Stimulated activated CD4-positive, alpha-beta T cell treated with anti-CD3 and anti-CD28 coated beads, Interleukin-2, amount 100 ng/mL, for 24 hours (primary cell): ENCODE results near the gene PREP.
"Not testable (repeated sequence)": the region's sequence is repeated elsewhere in the genome, so short reads cannot be mapped to it uniquely, and the experiment has no call there.

Source experiments
- DNase-seq, 2 donors: peaks; one replicate each; pipeline ENCODE4 v3.0.0-alpha.2; 2020

Gene PREP

DNA sequence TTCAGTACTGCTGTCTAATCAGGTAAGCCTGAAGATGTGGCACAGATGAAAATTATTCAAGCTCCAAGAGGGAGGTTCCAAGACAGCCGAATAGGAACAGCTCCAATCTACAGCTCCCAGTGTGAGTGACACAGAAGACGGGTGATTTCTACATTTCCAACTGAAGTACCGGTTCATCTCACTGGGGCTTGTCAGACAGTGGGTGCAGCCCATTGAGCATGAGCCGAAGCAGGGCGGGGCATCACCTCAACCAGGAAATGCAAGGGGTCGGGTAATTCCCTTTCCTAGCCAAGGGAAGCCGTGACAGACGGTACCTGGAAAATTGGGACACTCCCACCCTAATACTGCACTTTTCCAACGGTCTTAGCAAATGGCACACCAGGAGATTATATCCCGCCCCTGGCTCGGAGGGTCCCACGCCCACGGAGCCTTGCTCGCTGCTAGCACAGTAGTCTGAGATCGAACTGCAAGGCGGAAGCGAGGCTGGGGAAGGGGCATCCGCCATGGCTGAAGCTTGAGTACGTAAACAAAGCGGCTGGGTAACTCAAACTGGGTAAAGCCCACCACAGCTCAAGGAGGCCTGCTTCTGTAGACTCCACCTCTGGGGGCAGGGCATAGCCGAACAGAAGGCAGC is 64.4 kb downstream of the PREP start:
- not testable (repeated sequence) for DNase-seq

DNA sequence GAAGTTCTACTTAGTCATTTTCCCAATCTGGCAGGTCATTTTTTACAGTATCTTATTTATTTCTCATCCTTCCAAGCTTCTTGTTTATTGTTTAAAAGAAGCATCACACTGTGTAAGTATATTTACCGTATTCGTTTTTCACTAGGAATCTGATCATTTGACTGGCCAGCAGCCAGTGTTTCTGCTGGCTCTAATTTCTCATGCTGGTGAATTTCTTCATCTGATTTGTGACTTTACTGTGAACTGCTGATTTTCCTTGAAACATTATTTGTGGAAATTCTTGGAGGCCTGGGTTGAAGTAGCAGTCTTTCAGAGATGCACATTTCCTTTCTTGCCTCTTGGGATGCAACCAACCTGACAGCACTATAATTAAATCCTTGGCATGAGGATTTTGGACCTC is 65.9 kb downstream of the PREP start:
- DNase-seq, result no peak

DNA sequence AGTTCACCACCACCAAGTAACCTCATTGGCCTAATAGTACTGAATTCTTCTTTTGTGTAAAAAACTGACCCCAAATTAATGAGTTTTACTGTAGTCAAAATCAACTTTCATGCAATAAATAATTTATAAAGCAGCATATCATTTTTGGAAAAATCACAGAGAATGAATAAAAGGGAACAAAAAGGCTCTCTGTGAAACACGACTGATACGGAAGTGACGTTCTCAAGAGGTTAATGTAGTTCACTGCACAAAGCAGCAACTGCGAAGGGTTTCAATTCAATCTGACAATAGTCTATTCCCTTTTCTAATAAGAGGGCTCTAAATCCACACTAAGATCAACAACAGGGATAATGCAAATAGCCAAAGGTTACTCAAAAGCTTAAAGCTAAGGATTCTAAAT is 70.3 kb downstream of the PREP start:
- DNase-seq, result no peak

DNA sequence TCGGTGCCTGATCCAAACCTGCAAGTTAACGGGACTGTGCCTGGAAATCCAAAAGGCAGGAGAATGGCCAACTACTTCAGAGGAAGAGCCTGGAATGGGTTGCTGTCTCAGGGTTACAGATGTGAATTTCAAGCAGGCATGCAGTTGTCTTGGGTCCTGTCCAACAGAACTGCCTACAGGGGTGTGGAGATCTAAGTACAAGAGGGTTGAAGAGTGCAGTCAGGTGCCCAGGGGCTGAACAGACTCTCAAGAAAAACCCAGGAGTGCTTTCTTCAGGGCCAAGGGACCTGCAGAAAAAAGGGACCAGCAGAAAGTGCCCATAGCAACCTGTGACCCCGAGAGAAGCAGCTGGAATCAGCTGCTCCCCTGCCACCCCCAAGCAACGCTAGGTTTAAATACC is 71.0 kb downstream of the PREP start:
- DNase-seq, result no peak

DNA sequence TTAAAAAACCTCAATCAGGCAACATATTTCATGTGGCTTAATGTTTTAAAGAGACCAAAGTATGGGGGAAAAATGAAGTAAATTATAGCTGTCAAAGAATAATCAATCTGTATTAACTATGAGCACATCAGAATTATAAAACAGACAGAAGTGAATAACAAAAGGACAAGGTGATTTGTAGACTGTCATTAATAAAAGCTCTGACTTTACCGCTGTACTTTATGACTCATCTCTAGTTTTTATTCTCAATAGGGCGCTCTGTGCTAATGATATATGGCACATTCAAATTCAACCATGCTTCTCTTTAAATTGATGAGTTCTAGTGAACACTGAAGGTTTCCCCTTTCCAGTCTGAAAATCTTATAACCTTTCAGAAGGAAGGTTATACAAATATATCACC is 72.0 kb downstream of the PREP start:
- no peak for DNase-seq

DNA sequence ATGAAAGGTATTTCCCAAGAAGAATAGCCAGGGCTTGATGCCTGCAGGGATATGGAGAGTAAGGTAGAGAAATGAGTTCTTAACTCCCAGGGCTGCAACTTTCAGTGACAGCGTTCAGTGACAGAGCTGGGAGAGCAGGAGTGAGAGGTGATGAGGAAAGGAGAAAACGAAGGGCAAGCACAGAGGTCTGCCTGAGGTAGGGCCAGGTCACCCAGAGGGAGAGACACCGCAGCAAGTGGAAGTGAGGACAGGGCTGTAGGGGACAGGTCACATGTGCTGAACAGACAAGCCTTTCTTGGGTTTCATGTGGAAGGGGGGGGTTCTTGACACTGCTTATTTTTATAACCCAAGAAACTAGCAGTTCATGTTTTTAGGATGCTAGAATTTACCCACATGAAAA is 72.5 kb downstream of the PREP start:
- DNase-seq, result no peak

DNA sequence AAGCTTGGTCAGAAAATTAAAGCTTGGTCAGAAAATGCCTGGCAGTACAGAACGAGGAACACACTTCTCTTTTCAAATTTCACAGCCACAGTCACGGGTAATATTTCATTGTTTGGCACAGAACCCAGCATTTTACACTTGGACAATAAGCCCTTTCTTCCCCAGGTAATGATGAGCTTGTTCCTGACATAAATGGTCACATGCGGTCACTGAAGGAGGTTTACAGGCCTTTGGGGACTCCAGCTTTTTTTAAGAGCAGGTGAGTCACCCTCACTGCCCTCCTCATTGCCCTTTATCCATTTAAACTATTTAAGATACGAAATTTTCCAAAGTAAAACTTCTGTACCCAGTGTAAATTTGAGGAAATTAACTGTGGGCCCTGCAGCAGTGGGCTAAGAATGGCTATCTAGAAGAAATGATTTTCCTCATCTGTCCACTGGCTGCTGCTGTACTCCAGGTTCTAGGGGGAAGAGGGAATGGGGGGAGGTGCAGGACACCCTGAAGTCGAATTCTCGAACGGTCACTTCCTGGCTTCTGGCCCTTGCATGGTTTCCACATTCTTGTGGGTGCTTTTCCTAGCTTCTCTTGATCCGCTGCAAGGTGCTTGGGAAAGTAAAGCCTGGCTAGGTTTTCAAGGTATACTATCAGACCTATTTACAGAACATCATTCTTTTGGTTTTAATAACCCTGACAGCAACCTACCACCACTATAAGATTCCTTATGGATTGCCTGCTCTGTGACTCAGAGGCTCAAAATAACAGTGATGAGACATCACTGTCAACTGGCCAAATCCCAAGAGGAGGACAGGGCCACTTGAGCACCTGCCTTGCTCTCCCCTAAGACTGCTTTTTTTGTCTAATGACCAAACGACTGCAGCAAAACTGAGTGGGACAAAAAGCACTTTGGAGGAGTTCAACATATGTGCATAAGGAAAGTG is 75.8 kb downstream of the PREP start:
- DNase-seq, result no peak

DNA sequence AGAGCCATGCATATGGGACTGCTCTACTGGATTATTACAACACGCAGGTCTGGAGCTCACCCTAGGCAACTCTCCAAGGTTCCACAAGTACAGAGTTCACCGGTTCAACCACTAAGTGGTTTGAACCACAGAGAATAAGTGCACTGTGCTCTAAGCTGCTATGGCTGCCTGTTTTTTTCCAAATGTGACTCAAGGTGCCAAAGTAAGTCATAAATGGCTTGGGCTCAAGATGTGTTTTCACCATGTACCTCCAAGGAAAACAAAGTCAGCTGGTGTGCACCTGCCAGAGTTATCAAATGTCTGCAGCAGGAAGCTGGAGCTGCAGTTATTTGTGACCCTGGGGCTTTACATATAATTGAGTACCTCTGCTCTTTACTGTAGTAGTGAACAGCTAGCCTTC is 76.7 kb downstream of the PREP start:
- DNase-seq, result no peak

DNA sequence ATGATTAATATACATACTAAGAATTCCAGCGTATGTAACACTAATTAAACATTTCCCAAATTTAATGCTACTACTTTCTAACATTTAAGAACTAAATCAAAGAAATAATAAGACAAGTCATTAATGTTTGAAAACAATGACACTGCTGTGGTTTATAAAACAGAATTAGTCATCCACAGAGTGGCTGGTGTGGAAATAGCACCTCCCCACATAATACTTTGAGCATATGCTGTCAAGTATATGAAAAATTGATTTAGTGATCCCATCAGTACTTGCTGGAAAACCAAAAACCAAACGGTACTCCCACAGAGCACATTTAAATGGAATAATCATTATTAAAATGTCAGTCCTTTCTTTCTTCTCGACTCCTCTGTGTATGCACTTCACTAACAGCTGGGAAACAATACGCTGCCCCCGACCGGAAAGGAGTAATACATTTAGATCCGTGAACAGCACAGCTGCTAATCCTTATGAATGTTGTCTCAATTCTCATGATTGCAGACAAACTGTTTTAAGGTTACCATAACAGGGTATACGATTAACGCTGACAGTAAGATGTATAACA is 78.4 kb downstream of the PREP start:
- no peak for DNase-seq

DNA sequence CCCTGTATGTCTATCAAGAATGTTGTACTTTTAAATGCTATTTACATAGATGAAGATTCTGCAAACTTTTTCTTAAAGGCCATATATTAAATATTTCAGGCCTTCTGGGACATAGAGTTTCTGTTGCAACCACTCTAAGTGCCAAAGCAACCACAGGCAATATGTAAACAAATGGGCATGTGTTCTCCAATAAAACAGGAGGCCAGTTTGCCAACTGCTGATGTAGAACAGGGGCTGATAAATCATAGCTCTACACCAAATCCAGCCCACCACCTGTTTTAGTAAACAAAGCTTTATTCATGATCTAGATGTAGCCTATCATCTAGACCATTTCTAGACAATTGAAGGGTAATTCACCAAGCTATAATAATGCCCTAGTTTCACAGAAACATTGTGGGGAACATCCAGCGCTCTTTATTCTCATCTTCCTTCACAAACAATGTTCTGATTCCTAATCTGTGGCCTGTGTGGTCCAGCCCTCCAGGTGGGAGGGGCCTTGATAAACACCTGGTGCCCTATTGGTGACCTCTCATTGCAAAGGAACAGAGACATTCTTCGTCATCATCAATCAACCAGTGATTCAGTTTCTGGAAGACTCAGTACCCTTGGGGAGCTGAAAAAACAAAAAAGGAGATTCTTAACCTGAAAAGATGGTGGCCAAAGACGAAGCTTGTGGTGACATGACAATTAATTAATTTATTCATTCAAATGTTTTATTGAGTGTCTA is 80.2 kb downstream of the PREP start:
- DNase-seq, result no peak

DNA sequence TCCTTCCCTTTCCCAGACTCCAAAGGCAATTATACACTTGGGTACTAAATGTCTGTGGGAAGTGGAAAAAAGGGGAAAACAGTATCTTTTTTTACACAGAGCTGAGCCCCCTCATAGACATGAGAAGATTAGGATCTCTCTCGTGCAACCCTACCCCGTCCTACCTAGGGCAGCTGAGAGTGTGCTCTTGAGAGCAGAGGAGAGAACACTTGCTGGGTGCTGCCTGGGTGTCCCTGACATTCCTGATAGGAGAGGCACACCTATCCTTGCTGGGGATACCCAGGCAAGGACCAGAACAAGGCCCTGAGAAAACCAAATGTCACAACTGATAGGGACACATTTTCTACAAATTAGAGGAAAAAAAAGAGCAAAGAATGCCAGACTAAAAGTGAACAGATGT is 81.2 kb downstream of the PREP start:
- no peak for DNase-seq

DNA sequence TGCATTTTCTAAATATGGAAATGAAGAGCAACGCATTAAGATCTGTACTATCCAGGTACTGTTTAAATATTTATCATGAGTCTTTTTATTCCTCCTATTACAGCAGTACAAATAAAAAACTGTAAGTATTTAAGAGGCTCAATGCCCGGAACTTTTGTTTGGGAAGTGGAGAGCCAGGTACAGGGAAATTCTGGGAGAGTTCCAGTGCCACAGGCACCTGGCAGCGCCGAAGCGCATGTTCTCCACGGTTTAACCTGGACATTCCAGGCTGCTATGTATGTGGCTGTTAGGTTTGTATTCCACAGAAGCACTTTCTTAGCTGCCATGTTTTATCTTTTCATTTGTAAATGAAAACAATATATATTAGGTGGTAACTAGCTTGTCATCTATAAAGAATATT is 81.7 kb downstream of the PREP start:
- no peak for DNase-seq

DNA sequence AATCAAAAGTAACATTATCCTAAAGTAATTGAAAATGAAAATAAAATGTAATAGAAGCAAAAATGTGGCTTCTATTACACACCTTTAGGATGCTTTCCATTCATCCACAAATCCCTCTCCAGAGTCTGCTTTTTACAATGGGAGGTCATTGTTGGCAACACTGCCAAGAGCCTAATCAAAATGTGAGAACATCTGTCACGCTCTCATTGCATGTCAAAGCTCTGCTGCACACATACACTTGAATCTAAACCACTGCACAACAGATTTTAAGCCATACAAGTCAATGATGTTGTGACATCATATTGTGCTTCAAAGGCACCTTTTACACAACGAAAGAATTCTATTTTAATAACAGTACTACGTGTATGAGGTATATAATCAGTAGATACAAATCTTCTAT is 82.1 kb downstream of the PREP start:
- DNase-seq, result no peak

DNA sequence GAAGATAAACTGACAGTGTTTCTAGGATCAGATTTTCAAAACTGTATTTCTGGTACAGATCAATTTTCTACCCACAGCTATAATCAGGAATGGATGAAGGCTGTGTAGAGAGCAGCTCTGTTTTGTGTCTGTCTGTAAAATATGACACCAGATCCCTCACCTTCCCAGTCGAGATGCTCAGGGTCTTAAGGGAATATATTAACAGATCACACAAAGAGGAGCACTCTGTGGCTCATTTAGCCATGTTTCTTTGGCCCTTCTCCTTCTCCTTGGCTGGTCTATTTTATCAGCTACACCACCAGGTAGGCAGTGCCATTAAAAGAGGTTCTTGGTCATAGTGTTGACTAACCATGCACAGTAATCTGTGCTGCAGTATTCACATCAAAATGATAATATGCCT is 82.6 kb downstream of the PREP start:
- DNase-seq, result no peak

DNA sequence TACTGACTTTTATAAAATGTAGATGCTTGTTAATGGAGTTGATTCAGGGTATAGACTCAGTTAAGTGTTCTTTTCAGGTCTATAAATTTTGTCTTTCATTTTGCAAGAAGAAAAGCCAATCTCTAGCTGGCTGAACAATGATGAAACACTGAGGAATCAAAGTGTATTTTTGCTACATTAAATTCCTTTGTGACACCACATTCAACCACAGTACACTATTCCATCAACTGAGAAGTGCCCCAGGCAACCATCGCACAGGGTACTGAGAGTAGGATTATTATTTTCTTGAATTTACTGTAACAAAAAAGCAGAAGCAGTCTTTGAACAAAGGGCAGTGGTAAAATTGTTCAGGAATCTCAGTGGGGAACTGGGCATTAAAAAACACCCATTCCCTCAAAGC is 83.6 kb downstream of the PREP start:
- DNase-seq, result no peak

DNA sequence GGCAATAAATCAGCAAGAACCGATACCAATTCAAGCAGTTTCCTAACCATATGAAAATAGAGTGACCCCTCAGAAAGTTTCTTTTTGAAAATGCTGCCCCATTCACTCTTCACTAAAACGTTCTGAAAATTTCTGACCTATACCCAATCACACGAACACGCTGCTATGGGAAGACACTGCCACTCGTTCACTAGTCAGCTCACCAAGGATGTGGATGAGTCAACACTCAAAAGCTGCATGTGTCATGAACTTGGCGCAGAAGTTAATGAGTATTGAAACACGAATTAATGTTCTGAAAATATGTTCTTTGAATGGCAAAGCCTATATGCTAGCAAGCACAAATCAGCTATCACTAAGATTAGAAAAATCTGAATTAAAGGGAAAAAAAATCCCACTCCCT is 84.2 kb downstream of the PREP start:
- DNase-seq, result no peak

DNA sequence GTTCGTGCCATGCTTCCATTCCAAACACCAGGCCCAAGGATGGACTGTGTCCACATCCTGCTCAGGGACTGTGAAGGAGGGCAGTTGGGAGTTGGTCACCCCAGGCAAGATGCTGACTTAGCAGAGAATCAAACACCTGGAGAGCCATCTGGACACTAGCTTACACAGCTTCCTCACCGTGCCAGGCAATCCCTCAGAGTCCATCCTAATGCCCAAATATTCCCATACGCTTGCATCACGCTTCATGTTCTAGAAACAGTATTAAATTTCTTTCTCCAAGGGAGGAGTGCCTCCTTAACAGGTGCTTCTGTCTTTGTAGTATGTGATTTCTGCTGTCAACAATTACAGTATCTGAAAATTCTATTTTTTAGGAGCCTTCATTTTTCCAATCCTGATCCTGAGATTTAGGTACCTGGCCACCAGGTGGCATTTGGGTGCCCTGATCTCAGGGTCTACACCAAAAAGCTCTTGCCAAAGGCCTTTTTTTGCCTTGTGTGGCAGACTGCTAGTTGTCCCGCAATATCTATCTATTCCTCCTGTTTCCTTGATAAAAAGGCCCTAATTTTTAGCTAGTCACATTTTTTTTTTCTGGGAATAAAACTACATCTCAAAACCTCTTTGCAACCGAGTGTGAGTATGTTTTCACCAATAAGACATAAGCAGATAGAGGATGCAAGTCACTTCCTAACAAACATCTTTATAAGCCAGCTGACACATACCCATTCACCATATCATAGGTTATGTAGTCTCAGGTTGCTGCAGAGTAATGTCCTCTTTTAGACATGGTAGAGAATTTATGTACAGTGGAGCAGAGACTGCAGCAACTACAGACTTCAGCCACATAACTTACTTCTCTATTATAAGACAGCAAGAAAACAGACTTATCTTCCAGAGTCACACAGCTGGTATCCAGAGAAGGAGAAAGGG is 85.0 kb downstream of the PREP start:
- no peak for DNase-seq

DNA sequence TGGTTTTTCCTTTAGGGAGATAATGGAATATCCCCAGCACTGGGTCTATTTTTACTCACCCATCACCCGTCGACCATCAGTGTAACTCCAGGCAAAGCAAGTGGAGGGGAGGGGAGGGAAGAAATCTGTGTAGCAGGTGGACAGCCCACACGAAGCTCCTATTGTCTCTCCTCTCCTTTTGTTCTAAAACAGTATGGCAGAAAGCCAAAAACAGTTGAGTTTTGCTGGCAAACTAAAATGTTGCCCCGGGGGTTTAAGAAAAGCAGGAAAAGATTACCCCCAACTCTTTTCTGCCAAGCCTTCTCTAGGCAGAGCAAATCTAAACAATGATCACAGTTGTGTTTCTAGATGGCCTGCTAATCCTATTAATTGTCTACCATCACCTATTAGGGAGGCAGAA is 89.7 kb downstream of the PREP start:
- DNase-seq, result no peak

DNA sequence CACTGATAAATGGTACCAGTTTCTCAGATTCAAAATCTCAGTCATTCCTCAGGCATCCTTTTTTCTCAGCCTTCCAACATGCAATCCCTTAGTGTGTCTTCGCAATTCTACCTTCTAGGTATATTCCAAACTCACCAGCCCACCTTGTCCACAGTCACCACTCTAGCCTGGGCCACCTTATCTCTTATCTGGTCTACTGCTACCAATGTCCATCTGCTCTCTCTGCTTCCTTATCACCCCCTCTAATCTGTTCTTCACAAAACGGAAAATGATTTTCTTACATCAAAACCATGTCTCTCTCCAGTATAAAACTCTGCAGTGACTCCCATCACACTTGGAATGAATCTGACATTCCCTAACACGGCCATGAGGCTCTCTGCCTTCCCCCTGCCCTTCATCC is 91.9 kb downstream of the PREP start:
- no peak for DNase-seq

DNA sequence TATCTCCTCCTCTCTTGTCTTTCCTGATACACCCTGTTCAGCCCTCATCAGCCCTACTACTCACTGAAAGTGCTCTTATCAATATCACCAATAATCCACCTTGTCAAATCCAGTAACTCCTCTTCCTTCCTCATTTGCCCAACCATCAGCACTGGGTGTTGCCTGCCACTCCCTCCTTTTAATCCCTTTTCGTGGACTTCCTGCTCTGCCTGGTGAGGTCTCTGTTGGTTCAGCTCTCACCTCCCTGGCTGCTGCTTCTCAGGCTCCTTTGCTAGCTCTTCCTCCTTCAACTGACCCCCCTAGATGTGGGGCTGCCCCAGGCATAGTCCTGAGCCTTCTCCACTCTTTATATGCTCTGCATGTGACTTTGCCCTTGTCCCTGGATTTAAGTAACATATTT is 92.5 kb downstream of the PREP start:
- no peak for DNase-seq

DNA sequence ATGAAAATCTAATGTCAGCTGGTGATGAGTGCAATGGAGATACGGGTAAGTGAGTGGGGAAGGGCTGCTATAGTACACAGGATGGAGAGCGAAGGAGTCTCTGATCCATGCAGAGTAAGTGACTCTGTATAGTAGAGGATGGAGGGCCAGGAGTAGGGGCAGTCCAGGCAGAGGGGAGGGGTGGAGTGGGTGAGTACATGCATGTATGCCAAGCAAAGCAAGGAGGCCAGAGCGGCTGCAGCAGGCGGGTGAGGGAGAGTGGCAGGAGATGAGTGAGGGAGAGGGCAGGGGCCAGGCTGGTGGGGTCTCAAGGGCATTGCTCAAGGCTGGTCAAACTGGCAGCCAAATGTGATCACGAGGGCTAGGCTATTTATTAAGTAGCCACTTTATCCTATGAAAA is 94.0 kb downstream of the PREP start:
- DNase-seq, result no peak

DNA sequence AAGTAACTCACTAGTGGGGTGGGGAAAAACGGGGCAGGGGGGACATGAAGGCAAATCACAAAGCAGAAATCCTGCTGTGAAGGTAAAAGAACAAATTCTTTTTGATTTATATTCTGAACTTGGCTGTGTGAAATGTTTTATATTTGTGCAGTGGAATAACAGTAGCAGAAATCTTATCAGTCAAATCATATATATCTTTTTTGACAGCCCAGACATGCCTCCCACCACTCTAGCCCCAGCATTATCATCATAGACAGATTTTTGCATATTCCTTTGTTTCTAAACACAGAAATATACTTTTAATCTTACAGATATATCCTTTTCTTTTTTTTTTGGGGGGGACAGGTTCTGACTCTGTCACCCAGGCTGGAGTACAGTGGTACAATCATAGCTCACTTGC is 97.4 kb downstream of the PREP start:
- no peak for DNase-seq

DNA sequence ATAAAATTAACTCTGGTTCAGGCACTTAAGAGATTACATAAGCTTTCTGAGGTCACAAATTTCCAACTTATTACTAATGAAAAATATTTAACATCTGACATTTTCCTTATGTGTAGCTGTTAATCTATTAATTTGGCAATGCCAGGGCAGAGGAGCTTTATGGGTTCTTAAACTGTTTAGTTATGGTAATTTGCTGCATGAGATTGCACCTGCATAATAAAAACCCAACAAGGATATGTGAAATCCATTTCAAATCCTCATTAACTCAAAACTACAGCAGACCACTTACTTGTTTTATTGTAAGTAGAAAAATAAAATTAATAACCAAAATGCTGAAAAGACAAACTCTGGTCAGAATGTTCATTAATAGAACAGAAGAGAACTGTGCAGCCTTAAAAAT is 98.1 kb downstream of the PREP start:
- DNase-seq, result no peak
